GM12878 (cell line): ENCODE data around the gene PML. TPM values are rescaled to one million over a fixed set of nuclear protein-coding genes. Genes with fewer than 3 reads are reported as not detected.

ENCODE experiments used
- ATAC-seq: fragments of 200-7000 bp; cut with Tn5 transposase; 3 replicates; pipeline ENCODE4 v1.9.1; 2020; ENCODE audit warnings: mild to moderate bottlenecking, moderate library complexity
- BruUV-seq: library from RNA; stranded (reverse); fragments of 400-500 nt; replicated peaks from 2 replicates; lab custom pipeline; 2021; lab: Mats Ljungman, UMichigan
- CTCF ChIA-PET: fragments of 300-600 bp; sonication (Branson Sonifier 250); formaldehyde crosslinking; extraction: SDS; loops from one replicate; lab custom pipeline; 2021; ENCODE audit warnings: inconsistent platforms; lab: Yijun Ruan, JAX
- POLR2A ChIA-PET: fragments of 350-600 bp; formaldehyde crosslinking; extraction: SDS; loops from one replicate; lab custom pipeline; 2021; ENCODE audit warnings: inconsistent platforms; lab: Charles Lee
- RAD21 ChIA-PET: fragments of 300-600 bp; sonication (Branson Sonifier 250); formaldehyde crosslinking; loops from one replicate; lab custom pipeline; 2023; ENCODE audit warnings: antibody characterized with exemption; ENCODE audit not compliant: unreplicated experiment; lab: Charles Lee
- SMC1A ChIA-PET: fragments of 300-600 bp; sonication (Branson Sonifier 250); formaldehyde crosslinking; loops from one replicate; lab custom pipeline; 2023; ENCODE audit not compliant: unreplicated experiment, uncharacterized antibody; lab: Charles Lee
- DNase-seq: peaks from one replicate; pipeline ENCODE4 v3.0.0-alpha.2; 2011; ENCODE audit warnings: low read depth, low spot score
- FAIRE-seq: peaks from 3 replicates; lab custom pipeline; 2011; peaks lifted over from hg19 to GRCh38; lab: Jason Lieb, UNC
- H2AFZ ChIP-seq: 2 replicates; pipeline ENCODE4 v1.6.0; 2011; ENCODE audit warnings: low read depth, low read length, control low read depth; ENCODE audit not compliant: control insufficient read depth
- H3K27ac ChIP-seq: 2 replicates; pipeline ENCODE4 v1.5.1; 2011; ENCODE audit warnings: control low read depth; ENCODE audit not compliant: control insufficient read depth, insufficient read depth
- H3K27me3 ChIP-seq, 2 experiments: replicated peaks in 1 of 2; 2 replicates each; pipeline versions ENCODE4 v1.6.0 to v1.6.1; 2011; ENCODE audit warnings: low read length in 1 of 2; ENCODE audit not compliant: control insufficient read depth in 2 of 2, insufficient read depth in 2 of 2
- H3K36me3 ChIP-seq, 2 experiments: 2 replicates each; pipeline ENCODE4 v1.5.1; 2011; ENCODE audit warnings: low read length in 1 of 2; ENCODE audit not compliant: control insufficient read depth in 2 of 2, insufficient read depth in 2 of 2
- H3K4me1 ChIP-seq: 2 replicates; pipeline ENCODE4 v1.6.1; 2011; ENCODE audit warnings: mild to moderate bottlenecking, low read length, moderate library complexity, mixed read lengths; ENCODE audit not compliant: control insufficient read depth, insufficient read depth
- H3K4me2 ChIP-seq: 2 replicates; pipeline ENCODE4 v1.6.0; 2011; ENCODE audit warnings: control low read depth; ENCODE audit not compliant: control insufficient read depth, insufficient read depth
- H3K4me3 ChIP-seq: fragments of 200-600 bp; sonication (generic); 2 replicates; pipeline ENCODE4 v1.5.1; 2016
- H3K79me2 ChIP-seq: 2 replicates; pipeline ENCODE4 v1.6.0; 2011; ENCODE audit warnings: low read length; ENCODE audit not compliant: control insufficient read depth, insufficient read depth
- H3K9ac ChIP-seq: 2 replicates; pipeline ENCODE4 v1.8.0; 2011; ENCODE audit warnings: low read length, control low read depth, mixed read lengths; ENCODE audit not compliant: control insufficient read depth, insufficient read depth
- H3K9me3 ChIP-seq: replicated peaks from 3 replicates; pipeline ENCODE4 v1.5.1; 2011; ENCODE audit warnings: mild to moderate bottlenecking, low read length; ENCODE audit not compliant: control insufficient read depth, insufficient read depth
- H4K20me1 ChIP-seq: 2 replicates; pipeline ENCODE4 v1.6.0; 2011; ENCODE audit not compliant: control insufficient read depth, insufficient read depth
- WRNIP1 ChIP-seq: IDR thresholded peaks from 2 replicates; pipeline ENCODE4 v1.6.1; 2011; ENCODE audit warnings: low read depth, low read length, improper control_type of control experiment, borderline replicate concordance
- WGBS: methylation state at CpG from one replicate; pipeline ENCODE4 v1.1.6; 2016; ENCODE audit warnings: low lambda C conversion rate; ENCODE audit not compliant: insufficient replicate concordance, insufficient coverage; ENCODE audit errors: missing lambda C conversion rate; 5-methylcytosine and 5-hydroxymethylcytosine counted together
- in situ Hi-C: fragments of 300-500 bp; cut with MboI; formaldehyde crosslinking; loops from 9 replicates; pipeline ENCODE4 v1.14.3; 2018; ENCODE audit warnings: mixed read lengths
- intact Hi-C: fragments of 100-400 bp; cut with micrococcal nuclease; formaldehyde crosslinking; loops from one replicate; pipeline ENCODE4 v1.14.2; 2022; ENCODE audit not compliant: unreplicated experiment
- polyA plus RNA-seq, 11 experiments: library from polyadenylated mRNA; depleted of rRNA in 4 of 11; unstranded in 6 of 11; stranded (reverse) in 5 of 11; fragments of >200 nt; fragmentation: Nextera tagmentation in 4 of 11; fragmentation: Illumina TruSeq in 1 of 11; extraction: Ambion mirVana in 4 of 11; extraction: Trizol in 1 of 11; gene quantifications; 1 replicate in 1 of 11; 2 replicates in 10 of 11; pipeline versions ENCODE4 v1.2.1 to v1.2.3, GENCODE V29; 2011 to 2016; ENCODE audit warnings: inconsistent platforms in 2 of 11, missing spikeins in 2 of 11, low read depth in 1 of 11
- total RNA-seq, 4 experiments: library from RNA; depleted of rRNA in 3 of 4; stranded (reverse); fragments of >200 nt in 3 of 4; fragmentation: Illumina TruSeq in 1 of 4; extraction: Trizol in 1 of 4; gene quantifications; 2 replicates each; pipeline versions ENCODE4 v1.2.1 to v1.2.3, GENCODE V29; 2013 to 2021
- TF ChIP-seq, protein P1 (sequence below): fragments of 450-650 bp; IDR thresholded peaks from 2 replicates; pipeline ENCODE4 v1.6.1; 2016; ENCODE audit warnings: mild to moderate bottlenecking

The PML gene
- total and polyA plus RNA-seq, 10 of the 15 experiments (the other 5 are each of a cell fraction or from before 2014, with no cell fraction given), result 8.5 to 95.5 (median 30.8) TPM

DNA sequence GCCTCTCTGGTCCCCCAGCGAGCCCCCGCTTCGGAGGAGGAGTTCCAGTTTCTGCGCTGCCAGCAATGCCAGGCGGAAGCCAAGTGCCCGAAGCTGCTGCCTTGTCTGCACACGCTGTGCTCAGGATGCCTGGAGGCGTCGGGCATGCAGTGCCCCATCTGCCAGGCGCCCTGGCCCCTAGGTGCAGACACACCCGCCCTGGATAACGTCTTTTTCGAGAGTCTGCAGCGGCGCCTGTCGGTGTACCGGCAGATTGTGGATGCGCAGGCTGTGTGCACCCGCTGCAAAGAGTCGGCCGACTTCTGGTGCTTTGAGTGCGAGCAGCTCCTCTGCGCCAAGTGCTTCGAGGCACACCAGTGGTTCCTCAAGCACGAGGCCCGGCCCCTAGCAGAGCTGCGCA lies 3.5 kb downstream of the PML start:
- ChIA-PET SMC1A (no interaction called here), RAD21 (no interaction called here), CTCF (no interaction called here), POLR2A (no interaction called here)
- H3K79me2 ChIP-seq, result peaks cover 79% of the 10 kb centered on the region
- H3K9me3 ChIP-seq, result no peaks in the 10 kb centered on the region; the same call in 2 of the 3 replicates
- H3K9ac ChIP-seq, result no peak overlapping the region
- H3K27ac ChIP-seq, result no peak overlapping the region
- no peaks in the 10 kb centered on the region for H3K27me3 ChIP-seq
- H4K20me1 ChIP-seq, result peaks cover 13% of the 10 kb centered on the region
- BruUV-seq, result no TSS peak
- peaks cover 15% of the 10 kb centered on the region; the same call in 1 of the 2 replicates for H3K4me1 ChIP-seq
- DNase-seq, result no peak
- H3K4me3 ChIP-seq, result peak overlapping the region; percentile 95; the same call in 1 of the 2 replicates
- intact Hi-C loops (no loop called here), in situ Hi-C loops (no loop called here)
- FAIRE-seq, result no peak
- no peak for ATAC-seq
- H2AFZ ChIP-seq, result no peak overlapping the region
- TF ChIP-seq, protein P1, sequence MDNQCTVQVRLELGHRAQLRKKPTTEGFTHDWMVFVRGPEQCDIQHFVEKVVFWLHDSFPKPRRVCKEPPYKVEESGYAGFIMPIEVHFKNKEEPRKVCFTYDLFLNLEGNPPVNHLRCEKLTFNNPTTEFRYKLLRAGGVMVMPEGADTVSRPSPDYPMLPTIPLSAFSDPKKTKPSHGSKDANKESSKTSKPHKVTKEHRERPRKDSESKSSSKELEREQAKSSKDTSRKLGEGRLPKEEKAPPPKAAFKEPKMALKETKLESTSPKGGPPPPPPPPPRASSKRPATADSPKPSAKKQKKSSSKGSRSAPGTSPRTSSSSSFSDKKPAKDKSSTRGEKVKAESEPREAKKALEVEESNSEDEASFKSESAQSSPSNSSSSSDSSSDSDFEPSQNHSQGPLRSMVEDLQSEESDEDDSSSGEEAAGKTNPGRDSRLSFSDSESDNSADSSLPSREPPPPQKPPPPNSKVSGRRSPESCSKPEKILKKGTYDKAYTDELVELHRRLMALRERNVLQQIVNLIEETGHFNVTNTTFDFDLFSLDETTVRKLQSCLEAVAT, result peak; percentile 76
- no peak for TF ChIP-seq WRNIP1
- peak overlapping the region; percentile 90 for H3K4me2 ChIP-seq
- WGBS, result 98% methylated on average over 27 of the region's 27 CpGs
- peaks cover 9 to 19% of the 10 kb centered on the region in 2 experiments for H3K36me3 ChIP-seq
